Activated CD4-positive, alpha-beta memory T cell treated with anti-CD3 and anti-CD28 coated beads for 36 hours (primary cell): ENCODE data around the gene SCN8A. TPM values are rescaled to one million over a fixed set of nuclear protein-coding genes. Genes with fewer than 3 reads are reported as not detected.
A peak's percentile ranks its signal among the peaks of the same experiment; 100 is the strongest.
"Not testable (repeated sequence)": the region's sequence is repeated elsewhere in the genome, so short reads cannot be mapped to it uniquely, and the experiment has no call there.

Experiments used
- CTCF ChIA-PET: fragments of 350-600 bp; sonication (Branson Sonifier 250); formaldehyde crosslinking; loops from one replicate; lab custom pipeline; 2021; ENCODE audit warnings: antibody characterized with exemption, inconsistent platforms; lab: Charles Lee
- POLR2A ChIA-PET: fragments of 350-600 bp; sonication (Branson Sonifier 250); formaldehyde crosslinking; loops from one replicate; lab custom pipeline; 2021; ENCODE audit warnings: antibody characterized with exemption; lab: Charles Lee
- DNase-seq: peaks from one replicate; pipeline ENCODE4 v3.0.0-alpha.2; 2020
- H3K27ac Mint-ChIP-seq: one replicate; pipeline ENCODE4 v1.8.0; 2021; ENCODE audit warnings: mixed read lengths
- H3K27me3 Mint-ChIP-seq: one replicate; pipeline ENCODE4 v1.8.0; 2021; ENCODE audit warnings: mixed read lengths
- H3K36me3 Mint-ChIP-seq: one replicate; pipeline ENCODE4 v1.8.0; 2021; ENCODE audit warnings: mixed read lengths
- H3K4me1 Mint-ChIP-seq: one replicate; pipeline ENCODE4 v1.8.0; 2021; ENCODE audit warnings: low read depth, mixed read lengths
- H3K4me3 Mint-ChIP-seq: one replicate; pipeline ENCODE4 v1.8.0; 2021; ENCODE audit warnings: mild to moderate bottlenecking, mixed read lengths
- H3K9me3 Mint-ChIP-seq: one replicate; pipeline ENCODE4 v1.8.0; 2021; ENCODE audit warnings: mixed read lengths
- intact Hi-C: fragments of 100-400 bp; cut with micrococcal nuclease; formaldehyde crosslinking; loops from one replicate; pipeline ENCODE4 v1.15.1; 2023
- total RNA-seq, 2 experiments: library from RNA; stranded (reverse); gene quantifications; one replicate each; pipeline ENCODE4 v1.2.3, GENCODE V29; 2021

The SCN8A gene
- total RNA-seq, 2 experiments from 2014 or later, result 0.51 to 0.64 TPM

DNA sequence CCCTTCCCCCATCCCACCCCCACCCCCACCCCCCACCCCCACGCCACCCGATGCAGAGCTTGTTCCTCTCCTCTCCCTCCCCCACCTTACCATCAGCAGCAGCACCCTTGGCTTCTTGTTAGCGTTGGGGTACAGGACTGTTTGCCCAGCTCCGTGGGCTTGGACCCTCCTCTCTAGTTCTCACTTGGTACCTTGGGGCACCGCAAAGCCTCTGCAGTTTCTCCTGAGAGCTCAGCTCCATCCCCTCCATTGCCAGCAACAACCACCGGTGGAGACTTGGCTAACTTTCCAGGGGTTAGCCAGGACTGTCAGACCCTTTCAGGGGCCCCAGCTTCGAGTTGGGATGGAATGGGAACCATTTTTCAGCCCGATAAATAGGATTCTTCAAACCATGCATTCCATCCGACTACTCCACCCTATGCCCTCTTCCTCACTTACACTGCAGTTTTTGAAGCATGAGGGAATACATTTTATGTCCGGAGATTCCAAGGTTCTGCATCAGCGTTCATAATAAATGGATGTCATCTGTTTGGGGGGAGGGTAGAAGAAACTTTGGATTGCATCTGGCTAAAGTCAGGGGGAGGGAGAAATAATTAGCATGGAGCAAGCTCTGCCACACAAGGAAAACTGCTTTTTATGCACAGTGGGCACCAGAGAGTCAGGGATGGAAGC lies 1.1 kb downstream of the SCN8A start:
- H3K27ac Mint-ChIP-seq, result no peak overlapping the region
- DNase-seq, result no peak
- H3K4me3 Mint-ChIP-seq, result peak overlapping the region; percentile 27
- H3K4me1 Mint-ChIP-seq, result peaks cover 13% of the 10 kb centered on the region
- H3K36me3 Mint-ChIP-seq, result no peaks in the 10 kb centered on the region
- intact Hi-C loops, result loop anchor here (5.0 to 10.0 kb wide), 2 partner anchors 230 to 283 kb away; no protein-coding TSS in a partner anchor
- H3K27me3 Mint-ChIP-seq, result peaks cover 50% of the 10 kb centered on the region
- H3K9me3 Mint-ChIP-seq, result no peaks in the 10 kb centered on the region
- ChIA-PET POLR2A (no interaction called here), CTCF (no interaction called here)

DNA sequence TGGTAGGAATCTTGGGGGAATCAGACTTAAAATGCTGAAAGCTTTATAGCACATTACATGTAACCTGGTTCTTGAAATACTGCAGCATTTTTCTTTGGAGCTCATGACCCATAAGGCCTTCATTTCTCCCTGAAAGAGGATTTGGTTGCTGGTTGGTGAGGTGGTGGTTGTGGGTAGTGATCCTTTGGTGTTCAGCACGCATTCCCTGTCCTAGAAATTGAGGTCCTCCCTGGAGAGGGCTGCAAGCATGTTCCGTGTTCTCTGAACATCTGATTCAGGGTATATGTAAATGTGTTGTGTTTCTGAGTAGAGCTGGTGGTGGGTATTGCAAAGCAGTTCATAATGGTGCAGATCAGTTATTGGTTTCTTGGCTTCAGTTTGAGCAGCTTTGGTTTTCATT lies 2.0 kb downstream of the SCN8A start:
- no peaks in the 10 kb centered on the region for H3K9me3 Mint-ChIP-seq
- intact Hi-C loops, result loop anchor here (5.0 to 10.0 kb wide), 2 partner anchors 229 to 282 kb away; no protein-coding TSS in a partner anchor
- no peak for DNase-seq
- H3K36me3 Mint-ChIP-seq, result no peaks in the 10 kb centered on the region
- CTCF ChIA-PET, result no interaction called here
- peaks cover 13% of the 10 kb centered on the region for H3K4me1 Mint-ChIP-seq
- peaks cover 47% of the 10 kb centered on the region for H3K27me3 Mint-ChIP-seq
- H3K27ac Mint-ChIP-seq, result no peak overlapping the region
- no peak overlapping the region for H3K4me3 Mint-ChIP-seq
- POLR2A ChIA-PET, result no interaction called here

DNA sequence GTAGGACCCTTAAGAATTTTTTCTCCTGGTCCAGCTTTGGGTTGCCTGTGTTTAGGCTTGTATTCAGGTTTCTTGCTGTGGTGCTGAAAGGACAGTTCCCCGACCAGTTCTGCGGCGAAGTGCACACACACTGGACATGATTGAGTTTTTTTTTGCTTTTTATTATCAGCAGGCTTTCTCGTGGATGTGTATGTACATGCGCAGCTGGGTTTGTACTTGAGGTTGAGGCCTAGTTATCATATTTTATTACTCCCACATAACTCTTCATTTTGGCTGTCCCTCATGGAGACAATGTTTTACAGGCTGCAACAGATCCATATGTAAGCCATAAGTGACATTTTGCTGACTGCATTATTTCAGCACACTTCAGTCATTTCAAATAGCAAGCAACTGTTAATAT lies 2.5 kb downstream of the SCN8A start:
- Mint-ChIP-seq H3K9me3 (no peaks in the 10 kb centered on the region), H3K4me3 (no peak overlapping the region), H3K27me3 (peaks cover 45% of the 10 kb centered on the region), H3K36me3 (no peaks in the 10 kb centered on the region), H3K4me1 (peaks cover 13% of the 10 kb centered on the region), H3K27ac (no peak overlapping the region)
- POLR2A ChIA-PET, result no interaction called here
- peak; percentile 44 for DNase-seq
- CTCF ChIA-PET, result interaction anchor here (0.7 kb wide), 1 partner anchor 280 kb away, joined by 3 read pairs; no protein-coding TSS in a partner anchor
- intact Hi-C loops, result loop anchor here (5.0 to 10.0 kb wide), 2 partner anchors 229 to 281 kb away; no protein-coding TSS in a partner anchor

DNA sequence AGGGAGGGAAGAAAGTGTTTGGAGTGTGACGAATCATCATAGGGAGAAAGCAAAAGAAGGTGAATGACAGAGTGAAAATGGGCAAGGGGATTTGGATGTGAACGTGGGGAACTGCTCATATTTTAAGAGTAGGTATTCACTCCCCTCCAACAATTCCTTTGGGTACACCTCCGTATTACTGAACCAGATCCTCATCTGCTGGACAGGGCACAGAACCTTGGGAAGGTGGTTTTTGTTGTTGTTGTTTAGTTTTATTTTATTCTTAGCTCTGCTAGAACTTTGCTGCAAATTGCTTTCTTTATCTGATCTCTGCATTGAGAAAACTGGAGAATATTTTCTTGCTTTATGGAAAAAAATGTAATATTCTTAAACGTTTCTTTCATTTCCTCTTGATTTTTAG lies 7.1 kb downstream of the SCN8A start:
- ChIA-PET CTCF (no interaction called here), POLR2A (no interaction called here)
- DNase-seq, result no peak
- H3K9me3 Mint-ChIP-seq, result no peaks in the 10 kb centered on the region
- no peak overlapping the region for H3K4me3 Mint-ChIP-seq
- no peak overlapping the region for H3K27ac Mint-ChIP-seq
- intact Hi-C loops, result loop anchor here (10.0 kb wide), 1 partner anchor 277 kb away; no protein-coding TSS in a partner anchor
- H3K36me3 Mint-ChIP-seq, result no peaks in the 10 kb centered on the region
- H3K27me3 Mint-ChIP-seq, result peaks cover 19% of the 10 kb centered on the region
- H3K4me1 Mint-ChIP-seq, result no peaks in the 10 kb centered on the region

DNA sequence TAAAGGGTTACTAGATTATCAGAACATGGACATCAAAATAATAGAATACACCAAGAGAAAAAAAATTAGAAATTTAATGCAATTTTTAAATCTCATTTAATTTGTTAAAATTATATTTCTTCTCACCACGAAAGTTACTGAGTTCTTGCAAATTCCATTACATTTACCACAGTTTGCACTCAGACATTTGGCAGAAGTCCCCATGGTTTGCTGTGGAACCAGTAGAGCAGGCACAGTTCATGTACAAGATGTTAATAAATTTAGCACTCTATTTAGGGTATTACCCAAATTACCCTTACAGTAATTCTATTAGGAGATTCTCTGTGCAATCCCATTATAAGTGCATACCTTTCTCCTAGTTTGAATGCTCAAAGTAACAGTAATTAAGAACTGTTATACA lies 9.7 kb downstream of the SCN8A start:
- no peak overlapping the region for H3K27ac Mint-ChIP-seq
- DNase-seq, result no peak
- intact Hi-C loops, result no loop called here
- no peaks in the 10 kb centered on the region for H3K4me1 Mint-ChIP-seq
- ChIA-PET POLR2A (no interaction called here), CTCF (no interaction called here)
- H3K9me3 Mint-ChIP-seq, result no peaks in the 10 kb centered on the region
- H3K4me3 Mint-ChIP-seq, result no peak overlapping the region
- no peaks in the 10 kb centered on the region for H3K36me3 Mint-ChIP-seq
- H3K27me3 Mint-ChIP-seq, result peaks cover 14% of the 10 kb centered on the region

DNA sequence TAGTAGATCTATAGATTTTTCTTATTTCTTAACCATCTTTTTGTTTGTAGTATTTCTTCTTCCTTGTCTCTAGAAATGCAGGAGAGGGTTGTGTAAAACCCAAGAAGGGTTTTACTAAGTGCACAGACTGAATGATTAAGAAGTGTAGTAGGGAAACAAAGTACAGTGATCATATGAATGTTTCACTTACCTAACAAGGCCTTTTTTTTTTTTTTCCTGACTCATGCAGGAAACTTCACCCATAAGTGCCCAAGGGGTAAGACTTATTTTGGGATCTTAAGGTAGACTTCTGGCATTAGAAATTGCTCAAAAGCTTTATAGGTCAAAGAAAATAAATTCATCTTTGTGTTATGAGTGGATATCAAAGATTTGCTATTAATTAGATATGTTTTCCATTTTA lies 10.2 kb downstream of the SCN8A start:
- Mint-ChIP-seq H3K27me3 (peaks cover 14% of the 10 kb centered on the region), H3K27ac (no peak overlapping the region), H3K4me1 (no peaks in the 10 kb centered on the region), H3K36me3 (no peaks in the 10 kb centered on the region), H3K4me3 (no peak overlapping the region), H3K9me3 (no peaks in the 10 kb centered on the region)
- no peak for DNase-seq
- ChIA-PET POLR2A (no interaction called here), CTCF (no interaction called here)
- intact Hi-C loops, result no loop called here

DNA sequence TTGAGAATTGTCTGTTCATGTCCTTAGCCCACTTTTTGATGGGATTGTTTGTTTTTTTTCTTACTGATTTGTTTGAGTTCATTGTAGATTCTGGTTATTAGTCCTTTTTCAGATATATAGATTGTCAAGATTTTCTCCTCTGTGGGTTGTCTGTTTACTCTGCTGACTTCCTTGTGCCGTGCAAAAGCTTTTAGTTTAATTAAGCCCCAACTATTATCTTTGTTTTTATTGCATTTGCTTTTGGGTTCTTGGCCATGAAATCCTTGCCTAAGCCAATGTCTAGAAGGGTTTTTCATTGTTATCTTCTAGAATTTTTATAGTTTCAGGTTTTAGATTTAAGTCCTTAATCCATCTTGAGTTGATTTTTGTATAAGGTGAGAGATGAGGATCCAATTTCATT lies 14.9 kb downstream of the SCN8A start:
- H3K4me1 Mint-ChIP-seq, result peaks cover 11% of the 10 kb centered on the region
- CTCF ChIA-PET, intact Hi-C loops, DNase-seq, H3K9me3 Mint-ChIP-seq, H3K27ac Mint-ChIP-seq, H3K36me3 Mint-ChIP-seq, H3K4me3 Mint-ChIP-seq, POLR2A ChIA-PET: not testable (repeated sequence)
- peaks cover 24% of the 10 kb centered on the region for H3K27me3 Mint-ChIP-seq

DNA sequence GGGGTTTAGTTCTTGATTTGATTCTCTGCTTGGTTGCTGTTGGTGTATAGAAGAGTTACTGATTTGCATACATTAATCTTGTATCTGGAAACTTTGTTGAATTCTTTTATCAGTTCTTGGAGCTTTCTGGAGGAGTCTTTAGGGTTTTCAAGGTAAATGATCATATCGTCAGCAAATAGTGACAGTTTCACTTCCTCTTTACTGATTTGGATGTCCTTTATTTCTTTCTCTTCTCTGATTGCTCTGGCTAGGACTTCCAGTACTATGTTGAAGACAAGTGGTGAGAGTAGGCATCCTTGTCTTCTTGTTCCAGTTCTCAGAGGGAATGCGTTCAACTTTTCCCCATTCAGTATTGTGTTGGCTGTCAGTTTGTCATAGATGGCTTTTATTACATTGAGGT lies 16.2 kb downstream of the SCN8A start:
- Mint-ChIP-seq H3K27me3 (peaks cover 24% of the 10 kb centered on the region), H3K4me1 (peaks cover 11% of the 10 kb centered on the region)
- H3K36me3 Mint-ChIP-seq, H3K9me3 Mint-ChIP-seq, H3K4me3 Mint-ChIP-seq, CTCF ChIA-PET, intact Hi-C loops, H3K27ac Mint-ChIP-seq, POLR2A ChIA-PET, DNase-seq: not testable (repeated sequence)

DNA sequence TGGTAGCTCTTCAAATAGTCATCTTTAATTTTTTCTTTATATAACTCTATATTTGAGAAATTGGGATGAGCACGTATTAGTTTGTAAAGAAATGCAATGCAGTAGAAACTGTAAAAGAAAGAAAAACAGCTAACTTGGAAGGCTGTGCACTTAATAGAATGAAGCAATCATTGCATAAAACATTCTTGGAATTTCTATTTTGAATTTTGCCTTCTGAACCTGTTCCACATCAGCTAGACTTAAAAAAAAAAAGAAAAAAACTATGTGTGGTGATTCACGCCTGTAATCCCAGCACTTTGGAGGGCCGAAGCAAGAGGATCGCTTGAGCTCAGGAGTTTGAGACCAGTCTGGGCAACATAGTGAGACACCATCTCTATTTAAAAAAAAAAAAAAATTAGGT lies 29.4 kb downstream of the SCN8A start:
- ChIA-PET CTCF (no interaction called here), POLR2A (no interaction called here)
- no peak overlapping the region for H3K4me3 Mint-ChIP-seq

DNA sequence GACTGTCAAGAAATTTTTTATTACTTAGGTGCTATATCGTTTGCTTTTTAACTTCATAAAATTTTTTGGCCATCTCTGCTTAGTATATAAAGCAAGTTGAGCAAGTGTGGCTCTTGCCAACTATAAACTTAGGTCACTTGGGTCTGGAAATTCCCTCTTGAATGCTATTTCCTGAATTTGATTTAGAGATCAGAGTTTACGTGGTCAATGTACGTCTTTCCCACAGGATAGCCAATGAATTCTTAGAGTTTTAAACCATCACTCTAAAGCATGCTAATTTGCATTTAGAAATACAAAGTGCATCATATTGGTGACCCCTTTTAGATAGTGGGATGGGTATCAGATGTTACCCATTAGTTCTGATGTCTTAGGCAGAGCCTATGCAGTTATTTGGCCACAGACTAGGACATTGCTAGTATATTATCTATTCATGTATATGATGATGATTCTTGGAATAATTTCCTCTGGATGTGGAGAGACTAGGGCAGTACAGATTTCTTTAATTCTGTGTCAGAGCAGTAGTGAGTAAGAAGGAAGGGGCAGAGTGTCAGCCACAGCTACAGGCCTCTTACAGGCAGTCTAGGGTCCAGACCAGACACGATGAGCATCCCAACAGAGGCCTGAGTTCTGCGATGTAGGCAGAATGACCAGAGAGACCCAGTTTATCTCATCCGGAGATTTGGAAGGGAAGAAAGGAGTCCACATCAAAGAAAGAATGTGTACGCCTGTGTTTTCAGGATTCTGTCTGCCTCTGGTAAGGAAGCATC lies 30.3 kb downstream of the SCN8A start:
- no peak for DNase-seq
- intact Hi-C loops, result no loop called here
- Mint-ChIP-seq H3K27ac (no peak overlapping the region), H3K4me1 (no peaks in the 10 kb centered on the region), H3K27me3 (peaks cover 5% of the 10 kb centered on the region), H3K36me3 (no peaks in the 10 kb centered on the region), H3K4me3 (no peak overlapping the region), H3K9me3 (peaks cover 2% of the 10 kb centered on the region)
- ChIA-PET POLR2A (no interaction called here), CTCF (no interaction called here)

More for the DNA sequence above, 29.4 kb downstream of the SCN8A start:
- Mint-ChIP-seq H3K27ac (no peak overlapping the region), H3K27me3 (peaks cover 5% of the 10 kb centered on the region), H3K36me3 (no peaks in the 10 kb centered on the region), H3K9me3 (peaks cover 2% of the 10 kb centered on the region), H3K4me1 (no peaks in the 10 kb centered on the region)
- DNase-seq, result no peak
- intact Hi-C loops, result no loop called here

DNA sequence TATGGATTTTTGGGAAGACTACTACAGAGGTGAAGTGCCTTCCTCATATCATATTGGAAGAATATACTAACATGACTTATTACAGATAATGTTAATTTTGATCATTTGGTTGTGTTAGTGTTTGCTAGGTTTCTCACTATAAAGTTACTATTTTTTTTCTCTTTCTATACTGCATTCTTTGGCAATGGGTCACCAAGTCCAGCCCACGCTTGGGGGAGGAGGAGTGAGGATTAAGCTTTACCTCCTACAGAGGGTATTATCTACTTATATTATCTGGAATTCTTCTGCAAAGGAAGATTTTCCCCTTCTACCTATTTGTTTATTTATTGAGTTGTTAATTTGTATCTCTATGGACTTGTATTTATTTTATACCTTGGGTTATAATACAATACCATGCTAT lies 31.5 kb downstream of the SCN8A start:
- Mint-ChIP-seq H3K27me3 (peaks cover 8% of the 10 kb centered on the region), H3K9me3 (no peaks in the 10 kb centered on the region), H3K4me3 (no peak overlapping the region), H3K27ac (no peak overlapping the region), H3K36me3 (no peaks in the 10 kb centered on the region), H3K4me1 (no peaks in the 10 kb centered on the region)
- CTCF ChIA-PET, result no interaction called here
- POLR2A ChIA-PET, result no interaction called here
- no peak for DNase-seq
- intact Hi-C loops, result no loop called here

DNA sequence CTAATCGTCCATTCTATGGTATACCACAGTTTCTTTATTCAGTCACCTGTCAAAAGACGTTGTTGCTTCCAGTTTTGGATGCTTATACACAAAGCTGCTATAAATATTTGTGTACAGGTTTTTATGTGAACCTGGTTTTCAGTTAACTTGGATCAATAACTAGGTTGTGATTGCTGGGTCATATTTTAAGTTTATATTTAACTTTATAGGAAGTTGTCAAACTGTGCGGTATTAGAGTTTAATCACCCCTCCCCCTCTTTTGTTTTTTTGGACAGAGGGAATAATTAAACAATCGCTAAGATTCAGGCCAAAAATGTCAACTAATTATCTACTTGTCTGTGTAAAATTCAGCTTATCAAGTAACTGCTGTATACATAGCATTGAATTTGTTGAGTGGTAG lies 34.3 kb downstream of the SCN8A start:
- intact Hi-C loops, result no loop called here
- ChIA-PET POLR2A (no interaction called here), CTCF (no interaction called here)
- Mint-ChIP-seq H3K4me3 (no peak overlapping the region), H3K27me3 (peaks cover 13% of the 10 kb centered on the region), H3K4me1 (no peaks in the 10 kb centered on the region), H3K27ac (no peak overlapping the region), H3K36me3 (no peaks in the 10 kb centered on the region), H3K9me3 (no peaks in the 10 kb centered on the region)
- no peak for DNase-seq
